GM19099 (cell line): ENCODE data around the gene KRTAP20-2.

Experiments used
- POLR2A ChIP-seq: IDR thresholded peaks from 3 replicates; pipeline ENCODE4 v1.6.1; 2011; ENCODE audit warnings: low read depth; ENCODE audit not compliant: insufficient read length; ENCODE audit errors: extremely low read depth

The KRTAP20-2 gene

GRCh38 chr21:30634906-30635305, at the start of gene KRTAP20-2:
Gene KRTAP20-2, plus strand, starts transcription at chr21:30635206. Its CDS starts 58 bp downstream, at chr21:30635264.
- TF ChIP-seq POLR2A, result no peak

GRCh38 chr21:30590297-30590696, 44.7 kb upstream of the KRTAP20-2 start, which contains the start of gene KRTAP22-2:
Gene KRTAP22-2, minus strand, starts transcription at chr21:30590397.
- no peak for TF ChIP-seq POLR2A

GRCh38 chr21:30592140-30592539, 42.9 kb upstream of the KRTAP20-2 start, which contains the start of gene KRTAP6-3:
Gene KRTAP6-3, plus strand, starts transcription at chr21:30592440. Its CDS starts 6 bp downstream, at chr21:30592446.
- TF ChIP-seq POLR2A, result no peak

GRCh38 chr21:30598802-30599201, 36.2 kb upstream of the KRTAP20-2 start, which contains the start of gene KRTAP6-2:
Gene KRTAP6-2, minus strand, starts transcription at chr21:30598902. Its CDS starts 28 bp downstream, at chr21:30598874.
- TF ChIP-seq POLR2A, result no peak

GRCh38 chr21:30600787-30601186, 34.2 kb upstream of the KRTAP20-2 start, which contains the start of gene KRTAP22-1:
Gene KRTAP22-1, plus strand, starts transcription at chr21:30601087.
- no peak for TF ChIP-seq POLR2A

GRCh38 chr21:30605968-30606367, 29.0 kb upstream of the KRTAP20-2 start:
- TF ChIP-seq POLR2A, result no peak

GRCh38 chr21:30612132-30612531, 22.9 kb upstream of the KRTAP20-2 start:
- TF ChIP-seq POLR2A, result no peak

GRCh38 chr21:30613836-30614235, 21.2 kb upstream of the KRTAP20-2 start, which contains the start of gene KRTAP6-1:
Gene KRTAP6-1, minus strand, starts transcription at chr21:30613930. Its CDS starts 26 bp downstream, at chr21:30613904.
- no peak for TF ChIP-seq POLR2A

- no peak for TF ChIP-seq POLR2A
Measured at GRCh38 chr21:30615199-30615598, 19.8 kb upstream of the KRTAP20-2 start.

GRCh38 chr21:30616125-30616524, 18.9 kb upstream of the KRTAP20-2 start, which contains the start of gene KRTAP20-1:
Gene KRTAP20-1, plus strand, starts transcription at chr21:30616425. Its CDS starts 30 bp downstream, at chr21:30616455.
- no peak for TF ChIP-seq POLR2A

- no peak for TF ChIP-seq POLR2A
Measured at GRCh38 chr21:30620080-30620479, 14.9 kb upstream of the KRTAP20-2 start.

GRCh38 chr21:30620522-30620921, 14.5 kb upstream of the KRTAP20-2 start, which contains the start of gene KRTAP20-4:
Gene KRTAP20-4, plus strand, starts transcription at chr21:30620627.
- no peak for TF ChIP-seq POLR2A

- TF ChIP-seq POLR2A, result no peak
Measured at GRCh38 chr21:30623362-30623761, 11.6 kb upstream of the KRTAP20-2 start.

- no peak for TF ChIP-seq POLR2A
Measured at GRCh38 chr21:30625449-30626165, 9.4 kb upstream of the KRTAP20-2 start.

GRCh38 chr21:30628109-30628508, 6.9 kb upstream of the KRTAP20-2 start:
- no peak for TF ChIP-seq POLR2A

GRCh38 chr21:30629200-30629599, 5.8 kb upstream of the KRTAP20-2 start:
- TF ChIP-seq POLR2A, result no peak
